ENCODE data around the gene DGKA. TPM values are rescaled to one million over a fixed set of nuclear protein-coding genes. Genes with fewer than 3 reads are reported as not detected.
"Not testable (repeated sequence)": the region's sequence is repeated elsewhere in the genome, so short reads cannot be mapped to it uniquely, and the experiment has no call there.

The DGKA gene
- total and polyA plus RNA-seq, 2 donors from 2014 or later: 13.2 to 68.2 TPM

GRCh38 chr12:55915482-55915859, 15.5 kb upstream of the DGKA start:
- Histone ChIP-seq H3K4me3 (ENCODE audit: low read length in 3 of 3) (no peak overlapping the region), H3K27me3 (ENCODE audit: control insufficient read depth, insufficient read depth, low read length) (no peaks in the 10 kb centered on the region), H3K9me3 (ENCODE audit: control insufficient read depth in 2 of 3, insufficient read depth in 1 of 3, low read length in 3 of 3) (no peaks in the 10 kb centered on the region), H3K27ac (ENCODE audit: low read depth in 2 of 2, low read length in 2 of 2) (no peak overlapping the region), H3K9ac (ENCODE audit: low read length in 3 of 3) (no peak overlapping the region), H3K36me3 (ENCODE audit: control insufficient read depth in 2 of 3, insufficient read depth in 3 of 3, low read length in 3 of 3) (no peaks in the 10 kb centered on the region), H3K4me1 (ENCODE audit: control insufficient read depth in 2 of 3, insufficient read depth in 2 of 3, low read depth in 1 of 3, low read length in 3 of 3) (peaks cover 0 to 2% (median 0%) of the 10 kb centered on the region in 3 donors)
- DNase-seq: no peak
- intact Hi-C loops (cut with DNase I): no loop called here
- FAIRE-seq: no peak
- no peak for TF ChIP-seq CTCF (IDR thresholded peaks at IDR 0.05; ENCODE audit: borderline replicate concordance, extremely low read depth, insufficient read depth)

GRCh38 chr12:55919032-55919431, 11.9 kb upstream of the DGKA start:
- H3K27ac ChIP-seq (ENCODE audit: low read depth in 2 of 2, low read length in 2 of 2); H3K9me3 ChIP-seq (ENCODE audit: control insufficient read depth in 2 of 3, insufficient read depth in 1 of 3, low read length in 3 of 3); FAIRE-seq; H3K36me3 ChIP-seq (ENCODE audit: control insufficient read depth in 2 of 3, insufficient read depth in 3 of 3, low read length in 3 of 3); H3K4me1 ChIP-seq (ENCODE audit: control insufficient read depth in 2 of 3, insufficient read depth in 2 of 3, low read depth in 1 of 3, low read length in 3 of 3); H3K27me3 ChIP-seq (ENCODE audit: control insufficient read depth, insufficient read depth, low read length); H3K9ac ChIP-seq (ENCODE audit: low read length in 3 of 3); H3K4me3 ChIP-seq (ENCODE audit: low read length in 3 of 3); intact Hi-C loops (cut with DNase I); DNase-seq: not testable (repeated sequence)

GRCh38 chr12:55922126-55922525, 8.8 kb upstream of the DGKA start:
- Histone ChIP-seq H3K9ac (ENCODE audit: low read length in 3 of 3) (no peak overlapping the region), H3K27ac (ENCODE audit: low read depth in 2 of 2, low read length in 2 of 2) (no peak overlapping the region), H3K4me1 (ENCODE audit: control insufficient read depth in 2 of 3, insufficient read depth in 2 of 3, low read depth in 1 of 3, low read length in 3 of 3) (peaks cover 0 to 6% (median 3%) of the 10 kb centered on the region in 3 donors), H3K4me3 (ENCODE audit: low read length in 3 of 3) (no peak overlapping the region), H3K36me3 (ENCODE audit: control insufficient read depth in 2 of 3, insufficient read depth in 3 of 3, low read length in 3 of 3) (peaks cover 0 to 3% (median 2%) of the 10 kb centered on the region in 3 donors), H3K9me3 (ENCODE audit: control insufficient read depth in 2 of 3, insufficient read depth in 1 of 3, low read length in 3 of 3) (no peaks in the 10 kb centered on the region), H3K27me3 (ENCODE audit: control insufficient read depth, insufficient read depth, low read length) (no peaks in the 10 kb centered on the region)
- no peak for TF ChIP-seq CTCF (IDR thresholded peaks at IDR 0.05; ENCODE audit: borderline replicate concordance, extremely low read depth, insufficient read depth)
- DNase-seq (no peak), FAIRE-seq (no peak)
- intact Hi-C loops (cut with DNase I): no loop called here

GRCh38 chr12:55923648-55924047, 7.3 kb upstream of the DGKA start:
- peaks cover 0 to 10% (median 3%) of the 10 kb centered on the region in 3 donors for H3K4me1 ChIP-seq (ENCODE audit: control insufficient read depth in 2 of 3, insufficient read depth in 2 of 3, low read depth in 1 of 3, low read length in 3 of 3)
- H3K36me3 ChIP-seq (ENCODE audit: control insufficient read depth in 2 of 3, insufficient read depth in 3 of 3, low read length in 3 of 3); H3K27ac ChIP-seq (ENCODE audit: low read depth in 2 of 2, low read length in 2 of 2); intact Hi-C loops (cut with DNase I); H3K9me3 ChIP-seq (ENCODE audit: control insufficient read depth in 2 of 3, insufficient read depth in 1 of 3, low read length in 3 of 3); H3K9ac ChIP-seq (ENCODE audit: low read length in 3 of 3); H3K4me3 ChIP-seq (ENCODE audit: low read length in 3 of 3); FAIRE-seq; H3K27me3 ChIP-seq (ENCODE audit: control insufficient read depth, insufficient read depth, low read length); DNase-seq: not testable (repeated sequence)

GRCh38 chr12:55925371-55925770, 5.6 kb upstream of the DGKA start:
- no peak for TF ChIP-seq CTCF (IDR thresholded peaks at IDR 0.05; ENCODE audit: borderline replicate concordance, extremely low read depth, insufficient read depth)

More at GRCh38 chr12:55925371-55925770, 5.6 kb upstream of the DGKA start:
- FAIRE-seq: no peak
- Histone ChIP-seq H3K36me3 (ENCODE audit: control insufficient read depth in 2 of 3, insufficient read depth in 3 of 3, low read length in 3 of 3) (peaks cover 0 to 3% (median 2%) of the 10 kb centered on the region in 3 donors), H3K9me3 (ENCODE audit: control insufficient read depth in 2 of 3, insufficient read depth in 1 of 3, low read length in 3 of 3) (no peaks in the 10 kb centered on the region), H3K4me1 (ENCODE audit: control insufficient read depth in 2 of 3, insufficient read depth in 2 of 3, low read depth in 1 of 3, low read length in 3 of 3) (peaks cover 0 to 10% (median 3%) of the 10 kb centered on the region in 3 donors), H3K27ac (ENCODE audit: low read depth in 2 of 2, low read length in 2 of 2) (no peak overlapping the region), H3K27me3 (ENCODE audit: control insufficient read depth, insufficient read depth, low read length) (no peaks in the 10 kb centered on the region), H3K4me3 (ENCODE audit: low read length in 3 of 3) (no peak overlapping the region), H3K9ac (ENCODE audit: low read length in 3 of 3) (no peak overlapping the region)
- intact Hi-C loops (cut with DNase I): no loop called here
- no peak for DNase-seq

Measured in kidney (tissue), 14 donors.